ENCODE data around the gene ETS1.

Gene ETS1

DNA sequence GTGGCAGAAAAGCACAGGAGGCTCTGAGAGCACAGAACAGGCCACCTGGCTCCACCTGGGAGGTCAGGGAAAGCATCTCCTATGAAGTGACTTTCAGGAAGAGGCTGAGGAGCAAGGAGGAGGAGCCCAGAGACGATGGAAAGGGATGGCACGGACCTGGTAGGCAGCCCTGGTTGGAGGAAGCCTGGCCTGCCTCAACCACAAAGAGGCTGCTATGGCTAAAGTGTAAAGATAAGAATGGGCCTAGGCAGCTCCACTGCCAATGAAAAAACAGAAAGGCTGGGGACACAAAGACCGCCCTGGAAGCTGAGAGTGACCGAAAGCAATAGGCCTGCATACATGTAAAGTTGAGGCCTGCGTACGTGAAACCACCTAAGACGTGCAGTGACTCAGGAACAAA is 31.2 kb upstream of the ETS1 start:
- no peak for DNase-seq

GRCh38 chr11:128616161-128616560 is 28.8 kb upstream of the ETS1 start:
- no peak for DNase-seq

- no peak for DNase-seq
These were observed 28.3 kb upstream of the ETS1 start for GRCh38 chr11:128615612-128616011.

DNA sequence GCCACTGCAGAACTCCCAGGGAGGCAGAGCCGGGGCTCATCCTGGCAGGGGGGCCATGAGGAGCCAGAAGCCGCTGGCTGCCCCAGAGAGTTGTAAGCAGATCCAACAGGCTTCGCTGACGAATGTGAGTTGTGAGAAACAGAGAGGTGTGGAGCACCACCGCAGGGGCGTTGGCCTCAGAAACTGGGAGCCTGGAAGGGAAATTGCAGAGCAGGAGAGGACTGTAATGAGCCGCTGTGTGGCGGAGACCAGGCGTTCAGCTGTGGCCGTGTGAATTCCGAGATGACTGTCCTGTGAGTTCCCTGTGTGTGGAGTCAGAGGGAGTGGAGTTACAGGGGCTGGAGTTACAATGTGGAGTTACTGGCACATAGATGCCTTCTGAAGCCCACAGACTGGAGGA is 27.7 kb upstream of the ETS1 start:
- DNase-seq = no peak

DNA sequence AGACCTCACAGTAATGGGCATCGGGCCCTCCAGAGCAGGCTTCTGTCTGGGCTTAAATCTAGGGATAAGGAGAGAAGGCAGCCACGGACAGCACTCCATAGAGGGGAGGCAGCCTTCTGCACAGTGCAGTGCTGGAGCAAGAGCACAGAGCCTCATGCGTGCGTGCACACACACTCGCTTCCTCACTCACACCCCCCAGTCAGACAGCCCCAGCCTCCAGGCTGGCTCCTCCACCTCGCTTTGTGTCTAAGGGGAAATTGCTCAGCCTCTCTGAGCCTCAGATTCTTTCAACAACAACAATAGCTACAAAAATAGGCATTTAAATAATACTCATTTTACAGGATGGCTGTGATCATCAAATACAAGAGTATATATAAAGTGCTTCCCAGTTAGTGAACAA is 26.7 kb upstream of the ETS1 start:
- DNase-seq = no peak

- DNase-seq = no peak
These were observed 26.1 kb upstream of the ETS1 start for GRCh38 chr11:128613300-128613995.

GRCh38 chr11:128610721-128611617 is 23.6 kb upstream of the ETS1 start:
- peak; percentile 18 for DNase-seq

GRCh38 chr11:128609785-128610184 is 22.4 kb upstream of the ETS1 start:
- DNase-seq = no peak

- DNase-seq = no peak
These were observed 21.5 kb upstream of the ETS1 start for GRCh38 chr11:128608746-128609407.

- DNase-seq = no peak
These were observed 20.5 kb upstream of the ETS1 start for GRCh38 chr11:128607819-128608218.

DNA sequence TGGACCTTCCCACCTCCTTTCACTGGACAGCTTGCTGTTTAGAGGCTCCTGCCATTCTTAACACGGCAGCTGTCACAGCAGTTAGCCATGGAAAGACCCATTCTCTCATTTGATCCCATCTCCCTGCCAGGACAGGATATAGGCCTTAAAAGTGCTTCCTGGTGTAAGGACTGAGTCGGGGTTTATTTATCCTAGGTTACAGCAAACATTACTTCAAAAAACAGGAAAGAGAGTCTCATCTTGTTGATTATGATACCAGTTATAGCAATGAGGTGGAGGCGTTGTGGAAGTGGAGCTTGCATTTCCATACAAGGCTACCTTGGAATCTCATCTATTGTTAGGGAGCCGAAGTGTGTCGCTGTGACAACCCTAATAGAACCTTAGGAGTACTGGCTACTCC is 17.4 kb upstream of the ETS1 start:
- no peak for DNase-seq

DNA sequence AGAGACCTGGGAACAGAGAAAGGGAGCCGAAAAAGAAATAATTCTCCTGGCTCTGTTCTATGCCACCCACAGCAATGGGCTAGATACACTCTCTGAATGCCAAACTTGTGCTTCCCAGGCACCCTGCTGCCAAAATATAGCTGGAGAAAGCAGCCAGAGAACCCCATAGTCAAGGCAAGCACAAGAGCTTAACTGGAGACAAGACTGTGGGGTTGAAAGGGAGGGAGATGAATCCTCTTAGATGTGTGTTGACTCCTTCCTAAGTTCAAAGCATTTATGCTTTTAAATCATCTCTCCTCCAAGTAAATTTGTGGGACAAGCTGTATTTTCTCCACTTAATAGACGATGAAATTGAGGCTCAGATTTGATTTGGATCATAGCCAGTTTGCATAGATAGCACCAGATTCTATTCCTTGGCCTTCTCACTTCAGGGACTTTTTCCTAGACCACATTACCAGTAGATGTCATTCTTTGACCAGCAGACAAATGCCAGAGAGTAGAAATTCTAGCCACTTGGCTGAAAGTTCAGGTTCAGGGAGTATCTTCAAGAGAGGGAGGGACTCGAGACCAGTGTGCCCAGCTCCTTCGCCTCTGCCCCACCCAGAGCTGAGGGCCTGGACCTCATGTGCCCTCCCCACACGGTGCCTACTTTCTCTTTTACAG is 16.5 kb upstream of the ETS1 start:
- DNase-seq = no peak

DNA sequence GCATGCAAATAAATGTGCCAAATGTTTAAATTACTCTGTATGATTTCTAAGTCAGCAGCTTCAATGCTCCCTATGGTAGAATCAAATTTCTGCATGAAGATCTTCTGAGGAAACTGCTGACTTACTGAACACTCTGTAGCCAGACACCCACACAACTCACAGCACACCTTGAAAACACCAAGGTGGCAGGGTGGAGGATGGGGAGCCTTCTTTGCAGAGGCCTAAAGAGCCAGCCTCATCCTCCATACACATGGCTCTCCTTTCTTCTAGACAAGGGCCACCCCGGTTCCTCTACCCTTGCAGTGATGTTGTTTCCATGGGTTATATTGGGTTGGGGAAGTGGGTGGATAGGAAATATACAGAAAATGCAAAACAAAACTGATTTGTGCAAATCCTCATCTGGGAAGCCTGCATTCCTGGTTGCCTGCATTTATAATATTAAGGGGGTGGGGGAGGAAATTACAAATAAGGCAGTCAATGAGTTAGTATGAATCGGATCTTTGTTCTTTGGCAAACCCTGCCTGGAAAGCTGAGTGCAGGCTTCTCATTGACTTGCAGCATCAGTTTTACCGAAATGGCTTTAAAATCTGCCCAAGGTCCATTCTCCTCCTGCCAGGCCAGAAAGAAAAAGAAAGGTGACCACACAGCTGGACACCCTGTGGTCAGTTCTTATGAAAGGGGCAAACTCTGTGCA is 15.8 kb upstream of the ETS1 start:
- DNase-seq = no peak

GRCh38 chr11:128599729-128600128 is 12.4 kb upstream of the ETS1 start:
- no peak for DNase-seq

DNA sequence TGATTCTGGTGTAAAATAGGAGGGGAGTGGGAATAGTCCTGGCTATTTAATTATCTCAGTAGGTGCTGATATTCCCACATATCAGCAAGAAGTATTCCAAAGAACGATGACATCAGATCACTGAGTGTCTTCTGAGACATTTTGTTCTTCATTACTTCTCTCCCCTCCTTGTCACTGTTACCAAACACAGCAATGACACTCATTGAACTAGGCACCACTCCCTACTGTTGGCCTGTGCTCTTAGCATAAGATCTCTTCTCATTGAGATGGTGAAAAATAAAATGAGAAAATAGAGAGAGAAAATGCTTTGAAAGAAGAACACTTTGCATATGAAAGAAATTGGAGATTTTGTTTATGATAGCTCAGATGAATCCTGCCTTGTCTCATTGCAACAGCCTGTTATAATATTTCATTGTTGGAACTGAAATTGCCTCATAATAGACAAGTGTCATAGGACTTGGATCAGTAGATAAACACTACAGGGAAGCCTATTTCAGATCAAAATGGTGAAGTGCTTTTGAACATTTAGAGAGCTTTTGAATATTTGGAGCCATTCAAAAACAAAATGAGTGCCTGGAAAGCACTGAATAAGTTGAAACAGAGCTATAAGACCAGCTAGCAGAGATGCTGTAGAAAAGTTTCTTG is 11.3 kb upstream of the ETS1 start:
- no peak for DNase-seq

DNA sequence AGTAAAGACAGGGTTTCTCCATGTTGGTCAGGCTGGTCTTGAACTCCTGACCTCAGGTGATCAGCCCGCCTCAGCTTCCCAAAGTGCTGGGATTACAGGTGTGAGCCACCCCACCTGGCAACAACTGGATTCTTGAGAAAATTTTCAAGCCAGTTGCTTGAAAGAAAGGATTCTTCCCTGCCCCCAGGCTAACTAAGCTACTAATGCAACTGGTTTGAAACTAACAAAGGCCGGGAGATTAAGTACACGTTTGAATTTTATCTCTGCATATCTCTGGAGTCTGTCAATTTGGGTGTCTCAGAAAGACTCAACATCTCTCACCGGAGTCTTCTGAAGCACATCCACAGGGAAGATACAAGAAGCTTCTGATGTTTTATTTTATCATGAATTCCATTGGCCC is 10.7 kb upstream of the ETS1 start:
- no peak for DNase-seq

DNA sequence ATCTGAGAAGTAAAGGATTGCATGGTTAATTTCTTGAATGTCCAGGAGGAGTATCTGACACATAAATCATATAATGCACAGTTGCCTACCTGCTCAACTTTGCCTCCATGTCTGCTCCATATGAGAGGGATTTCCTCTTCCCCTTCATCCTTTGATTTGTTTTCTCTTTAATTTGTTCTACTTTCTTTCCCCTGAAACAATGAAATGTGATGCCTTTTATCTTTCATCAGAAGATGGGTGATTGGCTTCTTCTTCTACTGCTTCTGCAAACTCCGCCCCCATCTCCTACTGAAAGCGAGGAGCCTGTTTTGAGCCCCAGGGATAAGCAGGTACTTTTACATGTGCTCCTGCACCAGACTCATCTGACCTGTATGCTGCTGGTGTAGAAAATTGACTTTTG is 9.9 kb upstream of the ETS1 start:
- DNase-seq = no peak

GRCh38 chr11:128596250-128596649 is 8.9 kb upstream of the ETS1 start:
- no peak for DNase-seq

GRCh38 chr11:128595775-128596174 is 8.4 kb upstream of the ETS1 start:
- DNase-seq = no peak

DNA sequence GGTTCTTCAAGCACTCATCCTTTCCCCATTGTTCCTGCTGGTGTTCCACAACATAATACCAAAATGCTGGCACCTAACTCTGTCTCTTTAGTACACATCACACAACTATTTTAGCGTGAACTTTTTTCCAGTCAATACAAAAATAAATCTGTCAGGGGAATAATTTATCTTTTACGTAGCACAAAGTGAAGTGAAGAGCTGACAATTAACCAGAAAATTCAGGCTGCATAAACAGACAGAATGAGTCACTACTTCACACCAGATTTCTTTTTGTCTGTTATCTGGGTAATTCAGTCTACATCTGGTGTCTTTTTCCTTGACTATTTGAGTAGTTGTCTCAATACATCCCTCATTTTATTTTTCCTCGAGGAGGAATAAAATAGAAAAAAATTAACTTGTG is 7.9 kb upstream of the ETS1 start:
- no peak for DNase-seq

DNA sequence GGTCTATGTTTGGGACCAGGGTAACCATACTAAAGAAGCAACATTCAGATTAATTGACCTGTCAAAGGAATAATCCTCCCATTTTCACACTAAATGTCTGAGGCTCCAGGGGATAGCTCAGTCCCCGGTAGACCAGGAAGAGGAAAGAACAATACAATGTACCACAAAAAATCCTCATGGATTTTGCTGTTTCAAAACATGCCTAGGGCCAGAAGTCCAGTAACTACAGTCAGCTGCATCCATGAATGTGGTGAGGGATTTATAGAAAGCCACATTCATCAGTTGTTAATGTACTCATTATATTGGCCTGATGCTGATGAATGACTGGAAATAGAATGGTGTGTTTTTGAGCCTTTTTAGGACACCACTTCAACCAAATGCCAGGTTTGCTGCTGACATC is 6.9 kb upstream of the ETS1 start:
- no peak for DNase-seq

- DNase-seq = no peak
These were observed 5.9 kb upstream of the ETS1 start for GRCh38 chr11:128593281-128593680.

Measured in stimulated activated naive CD4-positive, alpha-beta T cell treated with Interleukin-2 at 50 U/mL for 16 hours (primary cell).